K562 treated with DMSO at 1 percent for 48 hours (cell line): ENCODE measurements around the gene POFUT2. TPM values are rescaled to one million over a fixed set of nuclear protein-coding genes. Genes with fewer than 3 reads are reported as not detected.

Source experiments
- total RNA-seq: library from RNA; unstranded; fragments of 300-600 nt; gene quantifications from 2 replicates; pipeline ENCODE4 v1.2.3, GENCODE V29; 2022; ENCODE audit warnings: low replicate concordance; ENCODE audit errors: extremely low read depth

Gene POFUT2, protein sequence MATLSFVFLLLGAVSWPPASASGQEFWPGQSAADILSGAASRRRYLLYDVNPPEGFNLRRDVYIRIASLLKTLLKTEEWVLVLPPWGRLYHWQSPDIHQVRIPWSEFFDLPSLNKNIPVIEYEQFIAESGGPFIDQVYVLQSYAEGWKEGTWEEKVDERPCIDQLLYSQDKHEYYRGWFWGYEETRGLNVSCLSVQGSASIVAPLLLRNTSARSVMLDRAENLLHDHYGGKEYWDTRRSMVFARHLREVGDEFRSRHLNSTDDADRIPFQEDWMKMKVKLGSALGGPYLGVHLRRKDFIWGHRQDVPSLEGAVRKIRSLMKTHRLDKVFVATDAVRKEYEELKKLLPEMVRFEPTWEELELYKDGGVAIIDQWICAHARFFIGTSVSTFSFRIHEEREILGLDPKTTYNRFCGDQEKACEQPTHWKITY
- not detected in 2 replicates for total RNA-seq

GRCh38 chr21:45287438-45288391 is at the start of gene POFUT2:
TSS of gene POFUT2 (minus strand) at chr21:45287895. CDS start at chr21:45287871, 24 bp downstream.

Other genes starting within 250 kb of the POFUT2 start
- gene ADARB1, start 213.3 kb downstream of the POFUT2 start, total RNA-seq, result not detected in 2 replicates
- gene COL18A1, start 117.3 kb upstream of the POFUT2 start, total RNA-seq, result not detected in 2 replicates